ENCODE measurements around the gene TRAM2. TPM values are rescaled to one million over a fixed set of nuclear protein-coding genes. Genes with fewer than 3 reads are reported as not detected.

The TRAM2 gene
- total RNA-seq, 4 donors from 2014 or later, result 8.3 to 17.7 (median 14.7) TPM

DNA sequence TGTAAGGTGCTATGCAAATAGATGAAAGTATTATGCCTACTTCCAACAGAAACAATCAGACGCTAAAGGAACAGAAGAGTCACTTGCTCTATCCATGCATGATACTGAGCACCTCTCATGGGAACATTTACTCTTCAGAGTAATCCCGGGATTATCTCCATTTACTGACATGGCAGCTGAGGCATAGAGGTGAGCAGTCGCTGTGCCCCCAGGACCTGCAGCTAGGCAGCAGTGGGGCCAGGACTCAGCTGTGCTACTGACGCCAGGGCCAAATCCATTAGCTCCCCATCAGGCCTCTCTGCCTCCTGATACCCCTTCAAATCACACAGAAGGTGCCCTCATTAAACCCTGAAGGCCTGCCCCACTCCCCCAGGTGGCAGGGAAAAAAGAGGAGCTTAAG is 51.9 kb downstream of the TRAM2 start:
- Histone ChIP-seq H3K36me3 (no peaks in the 10 kb centered on the region), H3K4me3 (no peak overlapping the region), H3K4me1 (no peaks in the 10 kb centered on the region), H3K27me3 (no peaks in the 10 kb centered on the region), H3K27ac (no peak overlapping the region), H3K9me3 (no peaks in the 10 kb centered on the region)
- DNase-seq, result peak in 1 of 3 donors; percentile 35
- TF ChIP-seq POLR2A (IDR thresholded peaks at IDR 0.05), result no peak
- TF ChIP-seq, protein P1, sequence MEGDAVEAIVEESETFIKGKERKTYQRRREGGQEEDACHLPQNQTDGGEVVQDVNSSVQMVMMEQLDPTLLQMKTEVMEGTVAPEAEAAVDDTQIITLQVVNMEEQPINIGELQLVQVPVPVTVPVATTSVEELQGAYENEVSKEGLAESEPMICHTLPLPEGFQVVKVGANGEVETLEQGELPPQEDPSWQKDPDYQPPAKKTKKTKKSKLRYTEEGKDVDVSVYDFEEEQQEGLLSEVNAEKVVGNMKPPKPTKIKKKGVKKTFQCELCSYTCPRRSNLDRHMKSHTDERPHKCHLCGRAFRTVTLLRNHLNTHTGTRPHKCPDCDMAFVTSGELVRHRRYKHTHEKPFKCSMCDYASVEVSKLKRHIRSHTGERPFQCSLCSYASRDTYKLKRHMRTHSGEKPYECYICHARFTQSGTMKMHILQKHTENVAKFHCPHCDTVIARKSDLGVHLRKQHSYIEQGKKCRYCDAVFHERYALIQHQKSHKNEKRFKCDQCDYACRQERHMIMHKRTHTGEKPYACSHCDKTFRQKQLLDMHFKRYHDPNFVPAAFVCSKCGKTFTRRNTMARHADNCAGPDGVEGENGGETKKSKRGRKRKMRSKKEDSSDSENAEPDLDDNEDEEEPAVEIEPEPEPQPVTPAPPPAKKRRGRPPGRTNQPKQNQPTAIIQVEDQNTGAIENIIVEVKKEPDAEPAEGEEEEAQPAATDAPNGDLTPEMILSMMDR (IDR thresholded peaks at IDR 0.05), result no peak

DNA sequence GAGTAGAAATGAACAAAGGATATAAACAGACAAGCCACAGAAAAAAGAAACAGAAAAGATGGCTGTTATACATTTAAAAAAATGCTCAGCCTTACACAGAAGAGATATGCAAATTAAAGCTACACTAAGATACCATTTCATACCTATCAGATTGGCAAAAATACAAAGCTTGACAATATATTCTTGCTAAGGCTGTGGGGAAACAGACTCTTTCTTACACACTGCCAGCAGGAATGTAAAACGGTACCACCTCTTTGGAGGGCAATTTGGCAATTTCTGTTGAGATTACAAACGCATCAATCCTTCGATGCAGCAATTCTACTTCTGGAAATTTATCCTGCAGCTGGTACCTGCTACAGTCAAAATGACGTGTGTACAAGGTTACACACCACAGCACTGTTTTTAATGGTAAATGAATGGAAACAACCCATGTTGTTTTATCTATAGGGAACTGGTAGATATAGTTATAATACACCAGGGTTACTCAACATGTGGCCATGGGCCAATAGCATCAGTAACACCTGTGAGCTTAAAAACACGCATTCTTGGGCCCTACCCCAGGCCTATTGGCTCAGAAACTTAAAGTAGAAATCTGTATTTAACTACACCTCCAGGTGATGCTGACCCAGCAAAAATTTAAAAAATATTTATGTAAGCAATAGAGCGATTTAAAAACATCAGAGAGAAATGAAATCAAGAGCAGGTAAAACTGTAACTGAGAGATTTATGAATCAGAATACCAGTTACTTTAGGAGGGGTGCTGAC is 53.3 kb downstream of the TRAM2 start:
- TF ChIP-seq, protein P1 (IDR thresholded peaks at IDR 0.05), result no peak
- TF ChIP-seq POLR2A (IDR thresholded peaks at IDR 0.05), result no peak
- peak overlapping the region in 1 of 4 donors; percentile 20 for H3K27ac ChIP-seq

DNA sequence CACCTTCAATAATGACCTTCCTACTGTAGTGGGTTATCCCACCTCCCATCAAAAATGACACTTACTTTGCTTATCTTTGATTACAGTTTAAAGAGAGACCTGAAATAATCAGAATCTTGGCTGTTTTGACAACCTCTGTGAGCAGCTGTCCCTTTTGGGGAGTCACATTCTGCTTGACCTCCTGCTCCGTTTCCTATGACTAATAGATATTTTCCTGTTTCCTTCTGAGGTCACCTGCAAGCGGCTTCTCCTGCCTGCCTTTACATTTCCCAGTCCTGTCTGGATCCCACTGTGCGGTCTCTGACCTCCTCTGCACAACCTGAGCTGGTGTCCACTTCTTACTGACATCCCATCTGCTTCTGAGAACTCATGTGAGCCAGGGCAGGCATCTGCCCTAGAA is 54.2 kb downstream of the TRAM2 start:
- no peaks in the 10 kb centered on the region for H3K9me3 ChIP-seq

More for the DNA sequence above, 53.3 kb downstream of the TRAM2 start:
- no peak for DNase-seq
- no peaks in the 10 kb centered on the region for H3K27me3 ChIP-seq
- no peaks in the 10 kb centered on the region for H3K36me3 ChIP-seq
- no peaks in the 10 kb centered on the region for H3K9me3 ChIP-seq
- H3K4me3 ChIP-seq, result no peak overlapping the region
- no peaks in the 10 kb centered on the region for H3K4me1 ChIP-seq

DNA sequence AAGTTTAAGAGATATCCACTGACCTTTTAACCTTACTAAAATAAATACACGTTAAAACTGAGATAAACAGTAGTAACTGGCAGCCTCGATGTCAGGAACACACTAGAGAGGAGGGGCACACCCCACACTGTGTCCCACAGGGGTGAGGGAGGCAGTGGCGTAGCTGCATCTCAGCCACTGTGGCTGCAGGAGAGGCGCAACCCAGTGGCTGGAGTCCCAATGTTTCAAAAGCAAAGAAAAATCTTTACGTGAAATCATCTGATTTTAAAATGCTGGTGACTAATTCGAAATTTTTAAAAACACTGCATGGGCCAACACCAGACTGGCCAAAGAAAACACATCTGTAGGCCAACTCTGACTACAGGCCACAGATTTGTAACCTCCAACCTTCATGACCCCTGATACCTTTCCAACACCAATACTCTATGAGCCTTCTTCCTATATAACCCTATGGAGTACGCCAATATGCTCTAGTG is 54.7 kb downstream of the TRAM2 start:
- Histone ChIP-seq H3K27me3 (no peaks in the 10 kb centered on the region), H3K27ac (peak overlapping the region in 3 of 4 donors; percentile 0 to 46 (median 24)), H3K4me1 (peaks cover 0 to 14% (median 0%) of the 10 kb centered on the region in 4 donors), H3K9me3 (no peaks in the 10 kb centered on the region), H3K4me3 (no peak overlapping the region), H3K36me3 (no peaks in the 10 kb centered on the region)
- DNase-seq, result peak in 1 of 3 donors; percentile 34
- TF ChIP-seq, protein P1 (IDR thresholded peaks at IDR 0.05), result no peak
- no peak for TF ChIP-seq POLR2A (IDR thresholded peaks at IDR 0.05)

More for the DNA sequence above, 54.2 kb downstream of the TRAM2 start:
- Histone ChIP-seq H3K36me3 (no peaks in the 10 kb centered on the region), H3K27ac (peak overlapping the region in 2 of 4 donors; percentile 24 to 46), H3K27me3 (no peaks in the 10 kb centered on the region), H3K4me3 (no peak overlapping the region), H3K4me1 (peaks cover 0 to 9% (median 0%) of the 10 kb centered on the region in 4 donors)
- DNase-seq, result peak in 1 of 3 donors; percentile 31
- TF ChIP-seq, protein P1 (IDR thresholded peaks at IDR 0.05), result no peak
- no peak for TF ChIP-seq POLR2A (IDR thresholded peaks at IDR 0.05)

DNA sequence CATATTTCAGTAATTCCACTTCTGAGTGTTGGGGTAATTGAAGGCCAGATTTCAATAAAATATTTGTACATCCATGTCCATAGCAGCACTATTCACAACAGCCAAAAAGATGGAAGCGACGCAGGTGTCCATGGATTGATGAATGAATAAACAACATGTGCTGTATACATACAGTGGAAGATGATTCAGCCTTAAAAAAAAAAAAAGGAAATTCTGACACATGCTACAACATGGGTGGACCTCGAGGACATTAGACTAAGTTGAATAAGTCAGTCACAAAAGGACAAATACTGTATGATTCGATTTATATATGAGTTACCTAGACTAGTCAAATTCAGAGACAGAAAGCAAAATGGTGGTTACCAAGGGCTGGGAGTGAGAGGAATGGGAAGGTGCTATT is 57.2 kb downstream of the TRAM2 start:
- no peak overlapping the region for H3K27ac ChIP-seq
- H3K4me1 ChIP-seq, result peaks cover 0 to 16% (median 0%) of the 10 kb centered on the region in 4 donors
- TF ChIP-seq, protein P1 (IDR thresholded peaks at IDR 0.05), result no peak
- no peak for TF ChIP-seq POLR2A (IDR thresholded peaks at IDR 0.05)
- H3K36me3 ChIP-seq, result no peaks in the 10 kb centered on the region
- H3K27me3 ChIP-seq, result no peaks in the 10 kb centered on the region
- DNase-seq, result no peak
- no peak overlapping the region for H3K4me3 ChIP-seq
- no peaks in the 10 kb centered on the region for H3K9me3 ChIP-seq
